OCI-LY3 (cell line): Measurements from ENCODE around the gene DOHH.
"Not testable (repeated sequence)": the region's sequence is repeated elsewhere in the genome, so short reads cannot be mapped to it uniquely, and the experiment has no call there.

Experiments
- H2AFZ ChIP-seq: fragments of 200-600, 300-600 bp; shearing (Covaris generic); 2 replicates; pipeline ENCODE4 v1.6.0; 2014; ENCODE audit warnings: antibody characterized with exemption, low read depth, low read length
- H3K27ac ChIP-seq: fragments of 200-600, 300-600 bp; sonication (generic); 2 replicates; pipeline ENCODE4 v1.5.1; 2014; ENCODE audit warnings: mild to moderate bottlenecking, low read length, moderate library complexity, mixed read lengths
- H3K27me3 ChIP-seq: fragments of 200-600, 300-600 bp; sonication (generic); 2 replicates; pipeline ENCODE4 v1.6.1; 2014; ENCODE audit warnings: low read depth, low read length, mixed read lengths
- H3K36me3 ChIP-seq: fragments of 200-600, 300-600 bp; sonication (generic); replicated peaks from 2 replicates; pipeline ENCODE3; 2014; ENCODE audit warnings: low read depth, low read length, mixed read lengths
- H3K4me1 ChIP-seq: fragments of 300-600, 200-600 bp; sonication (generic); 2 replicates; pipeline ENCODE4 v1.6.1; 2014; ENCODE audit warnings: low read length, mixed read lengths
- H3K4me2 ChIP-seq: fragments of 200-600, 300-600 bp; sonication (generic); 2 replicates; pipeline ENCODE4 v1.6.1; 2014; ENCODE audit warnings: low read length, mixed read lengths
- H3K4me3 ChIP-seq: fragments of 300-600, 200-600 bp; sonication (generic); 2 replicates; pipeline ENCODE4 v1.5.1; 2014; ENCODE audit warnings: antibody characterized with exemption, mild to moderate bottlenecking, low read length, moderate library complexity
- H3K79me2 ChIP-seq: fragments of 300-600, 200-600 bp; shearing (Covaris generic); 2 replicates; pipeline ENCODE4 v1.6.1; 2014; ENCODE audit warnings: mild to moderate bottlenecking, low read length, mixed read lengths
- H3K9ac ChIP-seq: fragments of 300-600, 200-600 bp; shearing (Covaris generic); 2 replicates; pipeline ENCODE4 v1.6.0; 2014; ENCODE audit warnings: mild to moderate bottlenecking, low read length, moderate library complexity
- H3K9me3 ChIP-seq: fragments of 200-600, 300-600 bp; shearing (Covaris generic); 2 replicates; pipeline ENCODE4 v1.6.1; 2014; ENCODE audit warnings: low read length, mixed read lengths; ENCODE audit not compliant: insufficient read depth
- H4K20me1 ChIP-seq: fragments of 200-600, 300-600 bp; sonication (generic); 2 replicates; pipeline ENCODE4 v1.6.1; 2016; ENCODE audit warnings: low read length, mixed read lengths; ENCODE audit not compliant: insufficient read depth
- CTCF ChIP-seq: fragments of 200-600, 300-600 bp; sonication (generic); IDR thresholded peaks from 2 replicates; pipeline ENCODE4 v1.5.1; 2014; ENCODE audit warnings: antibody characterized with exemption, low read length, low read depth
- EZH2phosphoT487 ChIP-seq: fragments of 200-600 bp; shearing (Covaris generic); IDR thresholded peaks from 2 replicates; pipeline ENCODE4 v1.6.1; 2018; ENCODE audit warnings: antibody characterized with exemption, mixed run types, low read depth

The DOHH gene

GRCh38 chr19:3508771-3509535 is 8.5 kb upstream of the DOHH start:
- Histone ChIP-seq H3K4me1 (peaks cover 14% of the 10 kb centered on the region), H2AFZ (no peak overlapping the region), H4K20me1 (peaks cover 54% of the 10 kb centered on the region), H3K9me3 (no peaks in the 10 kb centered on the region), H3K27me3 (no peaks in the 10 kb centered on the region), H3K9ac (no peak overlapping the region), H3K27ac (no peak overlapping the region), H3K79me2 (peaks cover 78% of the 10 kb centered on the region), H3K4me2 (no peak overlapping the region), H3K36me3 (peaks cover 27% of the 10 kb centered on the region), H3K4me3 (no peak overlapping the region)
- TF ChIP-seq EZH2phosphoT487 (no peak), CTCF (no peak)

GRCh38 chr19:3508121-3508661 is 7.7 kb upstream of the DOHH start:
- H3K79me2 ChIP-seq, result peaks cover 70% of the 10 kb centered on the region
- H3K9me3 ChIP-seq, H2AFZ ChIP-seq, H3K9ac ChIP-seq, H3K27ac ChIP-seq, H3K4me3 ChIP-seq, H3K27me3 ChIP-seq, H3K4me2 ChIP-seq: not testable (repeated sequence)
- H3K4me1 ChIP-seq, result peaks cover 14% of the 10 kb centered on the region
- peaks cover 27% of the 10 kb centered on the region for H3K36me3 ChIP-seq
- peaks cover 46% of the 10 kb centered on the region for H4K20me1 ChIP-seq

- Histone ChIP-seq H3K9ac (peak overlapping the region; percentile 84), H3K27ac (no peak overlapping the region), H3K4me2 (peak overlapping the region; percentile 93), H3K79me2 (peaks cover 64% of the 10 kb centered on the region), H3K36me3 (peaks cover 27% of the 10 kb centered on the region), H4K20me1 (peaks cover 40% of the 10 kb centered on the region), H3K4me3 (peak overlapping the region; percentile 85), H3K27me3 (no peaks in the 10 kb centered on the region), H3K4me1 (peaks cover 14% of the 10 kb centered on the region), H3K9me3 (no peaks in the 10 kb centered on the region), H2AFZ (no peak overlapping the region)
- no peak for TF ChIP-seq CTCF
- TF ChIP-seq EZH2phosphoT487, result no peak
Observed at GRCh38 chr19:3507371-3508120, 7.1 kb upstream of the DOHH start.

GRCh38 chr19:3506384-3507340 is 6.2 kb upstream of the DOHH start:
- Histone ChIP-seq H3K9me3 (no peaks in the 10 kb centered on the region), H2AFZ (no peak overlapping the region)
- TF ChIP-seq EZH2phosphoT487 (no peak), CTCF (no peak)

More at GRCh38 chr19:3506384-3507340, 6.2 kb upstream of the DOHH start:
- Histone ChIP-seq H3K4me1 (peaks cover 14% of the 10 kb centered on the region), H3K4me3 (peak overlapping the region; percentile 85), H3K27me3 (no peaks in the 10 kb centered on the region), H4K20me1 (peaks cover 31% of the 10 kb centered on the region), H3K4me2 (peak overlapping the region; percentile 93), H3K36me3 (peaks cover 24% of the 10 kb centered on the region), H3K27ac (peak overlapping the region; percentile 43), H3K9ac (peak overlapping the region; percentile 84), H3K79me2 (peaks cover 55% of the 10 kb centered on the region)
